CD4-positive, alpha-beta T cell treated with Interleukin-4 for 1 hour (primary cell): ENCODE measurements around the gene GFY.

Source experiments
- DNase-seq, 2 donors: peaks; one replicate each; pipeline ENCODE4 v3.0.0-alpha.2; 2020 to 2022

The GFY gene, protein sequence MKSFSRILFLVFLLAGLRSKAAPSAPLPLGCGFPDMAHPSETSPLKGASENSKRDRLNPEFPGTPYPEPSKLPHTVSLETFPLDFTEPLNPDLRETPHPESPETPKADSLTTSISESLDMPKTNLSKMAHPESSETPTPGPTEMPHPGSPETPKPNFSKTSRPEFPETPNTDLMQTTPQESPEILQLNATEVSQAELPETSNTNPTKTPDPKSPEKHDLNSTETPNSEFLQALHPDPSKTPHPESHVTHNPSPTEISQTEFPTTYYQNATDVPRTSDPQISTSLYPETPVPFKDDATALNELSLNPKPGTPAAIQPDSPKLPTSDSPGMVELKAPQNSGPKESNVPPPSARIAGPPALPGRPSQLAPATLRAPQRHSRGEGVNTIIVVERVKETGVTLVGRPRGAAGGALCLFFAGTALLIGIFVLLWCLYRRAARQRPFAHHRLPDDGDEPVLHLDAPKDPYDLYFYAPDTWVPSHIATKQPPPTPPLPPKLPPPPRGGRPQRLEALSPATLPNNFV

DNA sequence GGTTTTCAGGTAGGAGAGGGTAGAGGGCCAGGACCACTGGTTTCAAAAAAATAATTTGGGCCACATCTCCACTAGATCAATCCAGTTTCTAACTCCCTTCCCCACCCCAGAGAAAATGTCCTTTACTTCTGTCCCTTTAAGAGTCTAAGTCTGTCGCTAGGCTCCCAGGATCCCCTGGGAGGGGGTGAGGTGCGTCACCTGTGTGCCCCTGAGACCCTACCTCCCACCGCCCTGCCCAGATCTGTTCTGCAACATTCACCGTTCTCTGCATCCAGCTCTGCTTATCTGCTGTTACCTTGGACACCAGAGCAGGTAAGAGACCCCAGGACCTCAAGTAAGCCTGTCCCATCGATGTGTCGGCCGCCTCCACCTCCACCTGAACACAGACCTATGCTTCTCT, at the start of gene GFY:
TSS of gene GFY (plus strand) at position 211 of the 400 bp plus-strand sequence. CDS start 1,043 bp downstream, outside the sequence.
- DNase-seq, result no peak

DNA sequence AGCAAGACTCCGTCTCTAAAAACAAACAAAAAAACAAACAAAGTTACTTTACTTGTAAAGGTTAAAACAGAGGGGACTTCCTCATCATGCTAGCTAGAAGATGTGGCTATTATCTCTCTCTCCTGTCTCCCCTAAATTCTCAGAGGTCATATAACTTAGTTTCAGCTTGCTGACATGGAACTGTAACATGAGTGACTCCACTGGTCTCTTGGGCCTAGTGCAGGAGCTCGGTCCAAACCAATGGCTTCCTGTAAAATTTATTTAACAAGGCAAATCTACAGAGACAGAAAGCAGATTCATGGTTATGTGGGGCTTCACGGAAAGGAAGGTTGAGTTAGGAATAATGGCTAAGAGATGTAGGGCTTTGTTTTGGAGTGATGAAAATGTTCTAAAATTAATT, 46.7 kb upstream of the GFY start:
- DNase-seq, result no peak

DNA sequence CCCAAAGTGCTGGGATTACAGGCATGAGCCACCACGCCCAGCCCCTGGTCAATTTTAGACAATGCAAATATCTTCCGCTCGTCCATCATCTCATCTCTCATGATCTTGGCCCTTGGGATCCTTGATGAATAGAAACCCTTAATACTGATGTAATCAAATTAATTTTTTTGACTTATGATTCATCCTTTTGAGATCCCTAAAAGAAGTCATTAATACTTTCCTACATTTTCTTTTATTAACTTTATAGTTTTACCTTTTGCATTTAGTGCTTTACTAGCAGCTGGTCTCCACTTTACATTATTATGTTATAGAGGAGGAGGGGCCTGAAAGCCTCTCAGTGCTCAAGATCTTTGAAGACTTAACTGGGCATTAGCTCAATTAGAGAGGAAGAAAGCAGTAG, 44.8 kb upstream of the GFY start:
- no peak for DNase-seq

DNA sequence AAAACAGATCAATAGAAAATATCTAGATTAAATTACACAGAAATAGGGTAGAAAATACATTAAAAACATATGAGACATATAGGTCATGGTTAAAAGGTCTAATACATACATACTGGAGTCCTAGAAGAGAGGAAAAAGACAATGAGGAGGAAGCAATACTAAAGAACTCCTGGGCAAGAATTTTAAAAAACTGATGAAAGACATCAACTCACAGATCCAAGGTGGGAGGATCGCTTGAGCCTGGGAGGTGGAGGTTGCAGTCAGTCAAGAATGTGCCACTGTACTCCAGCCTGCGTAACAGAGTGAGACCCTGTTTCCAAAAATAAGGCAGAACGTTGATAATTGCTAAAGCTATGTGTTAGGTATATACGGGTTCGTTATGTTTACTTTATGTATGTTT, 42.5 kb upstream of the GFY start:
- no peak for DNase-seq

DNA sequence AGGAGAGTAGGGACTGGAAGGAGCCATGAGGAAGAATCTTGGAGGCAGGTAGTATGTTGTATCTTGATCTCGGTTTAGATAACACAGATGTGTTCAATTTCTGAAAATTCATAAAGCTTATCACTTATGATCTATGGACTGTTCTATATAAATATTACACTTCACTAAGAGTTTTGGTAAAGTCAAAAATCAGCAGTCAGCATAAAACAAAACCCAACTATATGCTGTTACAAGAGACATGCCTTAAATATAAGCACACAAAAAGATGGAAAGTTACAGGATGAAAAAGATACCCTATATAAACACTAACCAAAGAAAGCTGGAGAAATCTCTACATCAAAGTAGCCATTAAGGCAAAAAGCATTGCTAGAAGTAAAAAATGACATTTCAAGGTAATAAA, 41.6 kb upstream of the GFY start:
- no peak for DNase-seq

DNA sequence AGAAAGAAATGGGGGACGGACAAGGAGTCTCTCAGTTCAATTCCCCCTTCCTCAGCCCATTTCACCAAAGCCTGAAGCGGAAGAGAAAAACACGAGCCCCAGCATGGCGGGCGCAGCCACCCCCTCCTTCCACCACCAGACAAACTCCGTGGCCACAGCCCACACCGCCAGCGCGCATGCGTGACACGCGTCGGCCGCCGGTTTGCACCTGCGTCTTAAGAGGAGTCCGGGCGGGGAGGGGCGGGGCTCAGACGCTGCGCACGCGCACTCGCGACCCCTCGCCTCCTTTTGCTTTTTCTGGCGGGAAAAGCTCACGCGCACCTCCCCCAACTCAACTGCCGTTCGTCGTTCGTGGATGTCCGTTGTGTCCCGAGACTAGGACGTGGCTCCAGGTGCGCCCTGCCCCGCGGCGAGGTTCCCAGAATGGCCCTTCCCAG, 37.2 kb upstream of the GFY start, which contains the start of gene KASH5:
TSS of gene KASH5 (plus strand) at position 314 of the 437 bp plus-strand sequence. CDS start 2,635 bp downstream, outside the sequence.
- DNase-seq, result peak; percentile 91 to 92

DNA sequence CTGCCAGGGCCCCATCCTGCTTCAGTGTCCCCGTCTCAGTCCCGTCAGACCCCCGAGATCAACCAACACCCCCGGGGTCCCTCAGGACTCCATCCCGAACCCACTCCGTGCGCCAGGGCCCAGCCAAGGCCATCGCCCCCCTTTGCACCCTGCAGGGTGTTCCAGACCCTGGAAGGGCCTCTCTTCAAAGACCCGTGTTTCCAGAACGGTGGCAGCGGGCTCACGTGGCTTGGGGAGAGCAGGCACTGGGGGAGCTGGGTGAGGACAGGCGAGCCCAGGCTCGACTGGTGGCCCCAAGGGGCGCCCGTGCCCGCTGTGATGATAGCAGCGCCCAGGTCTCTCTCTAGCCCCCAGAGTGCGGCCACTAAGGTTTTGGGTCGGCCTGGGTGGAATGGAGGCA, 35.8 kb upstream of the GFY start:
- DNase-seq, result no peak

DNA sequence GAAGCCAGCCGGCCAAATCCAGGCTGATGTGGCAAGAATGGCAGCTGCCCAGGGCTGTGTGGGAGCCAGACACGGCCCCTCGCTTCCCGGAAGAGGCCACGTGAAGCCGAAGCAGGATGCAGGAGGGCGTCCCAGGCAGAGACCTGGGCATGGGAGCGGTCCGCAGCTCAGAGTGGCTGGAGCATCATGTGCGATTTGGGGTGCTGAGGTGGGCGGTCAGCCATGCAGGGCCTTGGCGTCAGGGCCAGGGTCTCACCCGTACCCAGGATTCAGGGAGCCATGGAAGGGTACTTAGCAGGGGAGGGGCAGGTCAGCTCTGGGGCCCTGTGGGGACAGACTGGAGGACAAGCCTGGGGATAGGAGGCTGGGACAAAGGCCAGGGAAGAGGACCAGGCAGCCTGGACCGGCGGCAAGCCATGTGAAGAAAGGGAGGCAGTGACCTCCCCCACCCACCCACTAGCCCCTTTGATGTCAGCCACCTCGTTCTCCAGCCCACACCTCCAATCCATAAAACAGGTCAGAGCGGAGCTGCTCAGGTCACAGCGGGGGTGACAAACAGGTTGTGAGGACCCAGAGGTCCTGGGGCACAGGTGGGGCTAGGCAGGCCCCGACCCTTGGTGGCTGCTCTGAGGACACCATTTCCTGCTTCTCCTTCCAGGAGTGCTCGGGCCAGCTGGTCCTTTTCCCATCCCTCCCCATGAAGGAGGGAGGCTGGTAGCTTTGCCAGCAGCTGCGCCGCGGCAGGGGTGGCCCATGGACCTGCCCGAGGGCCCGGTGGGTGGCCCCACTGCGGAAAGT, 34.9 kb upstream of the GFY start:
- no peak for DNase-seq

DNA sequence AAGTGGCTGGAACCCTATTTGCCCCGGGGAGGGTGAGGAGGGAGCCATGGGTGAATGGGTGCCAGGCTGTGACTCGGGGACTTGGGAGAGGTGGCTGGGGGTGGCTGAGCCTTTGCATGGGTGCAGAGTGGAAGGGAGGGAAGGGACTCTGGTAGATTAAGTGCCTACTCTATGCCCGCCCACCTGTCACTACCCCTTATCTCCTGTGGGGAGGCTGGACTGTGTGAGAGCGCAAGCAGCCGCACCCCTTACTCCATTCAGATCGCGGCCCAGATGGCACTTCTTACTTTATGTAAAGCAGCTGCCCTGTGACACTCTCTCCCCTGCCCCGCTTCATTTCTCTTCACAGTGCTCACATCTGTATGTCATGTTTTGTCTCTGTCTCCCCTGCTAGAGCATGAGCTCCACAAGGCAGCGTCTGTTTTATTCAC, 34.2 kb upstream of the GFY start:
- peak in 1 of 2 donors; percentile 55 for DNase-seq

DNA sequence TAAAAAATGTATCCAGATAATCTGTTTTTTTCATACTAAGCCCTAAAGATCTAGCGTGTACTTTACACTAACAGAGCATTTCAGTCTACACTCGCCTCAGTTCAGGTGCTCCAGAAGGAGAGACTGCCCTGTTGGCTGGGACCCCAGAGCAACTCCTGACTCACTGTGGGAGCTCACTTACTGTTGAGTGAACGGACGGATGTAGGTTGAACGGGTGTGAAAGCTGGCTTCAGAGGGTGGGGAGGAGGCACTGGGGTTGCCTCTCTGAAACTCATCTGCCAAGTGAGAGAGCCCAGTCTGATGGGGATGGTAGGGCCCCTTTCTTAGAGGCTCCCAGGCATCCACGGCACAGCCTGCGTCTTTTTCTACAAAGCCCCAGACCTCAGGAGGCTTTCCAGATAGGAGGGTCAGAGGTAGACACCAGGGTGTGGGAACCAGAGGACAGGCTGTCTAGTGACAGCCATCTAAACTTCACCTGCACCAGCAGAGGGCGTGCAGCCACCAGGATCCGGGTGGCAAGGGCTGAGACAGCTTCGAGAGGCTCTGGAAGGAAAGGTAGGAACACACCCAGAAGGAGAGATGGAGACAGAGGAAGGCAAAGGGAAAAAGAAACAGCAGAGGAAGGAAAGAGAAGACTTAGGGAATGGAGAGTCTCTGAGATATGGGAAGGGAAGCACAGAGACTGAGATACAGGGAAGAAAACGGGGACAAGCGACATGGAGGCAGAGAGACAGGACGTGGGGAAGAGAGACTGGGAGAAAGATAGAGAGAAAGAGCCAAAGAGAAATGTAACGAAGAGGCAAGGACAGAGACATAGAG, 33.4 kb upstream of the GFY start:
- DNase-seq, result peak; percentile 82 to 85

DNA sequence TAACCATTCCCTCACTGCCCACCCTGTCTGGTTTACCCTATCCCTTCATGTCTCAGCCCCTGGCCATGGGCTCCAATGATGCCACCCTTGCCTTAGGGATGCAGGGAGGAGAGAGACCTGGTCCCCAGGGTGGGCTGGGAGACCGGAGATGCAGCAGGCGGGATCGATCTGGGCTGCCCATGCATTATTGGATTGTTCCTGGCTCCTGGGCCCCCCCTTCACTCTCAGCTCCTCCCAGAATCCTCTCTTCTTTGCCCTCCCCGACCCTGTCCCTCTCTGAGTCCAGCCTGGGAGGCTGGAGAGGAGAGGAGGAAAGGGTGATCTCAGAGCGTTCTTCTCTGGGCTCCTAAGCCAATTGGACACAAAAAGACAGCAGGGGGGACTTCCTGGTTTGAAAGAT, 31.3 kb upstream of the GFY start:
- no peak for DNase-seq

DNA sequence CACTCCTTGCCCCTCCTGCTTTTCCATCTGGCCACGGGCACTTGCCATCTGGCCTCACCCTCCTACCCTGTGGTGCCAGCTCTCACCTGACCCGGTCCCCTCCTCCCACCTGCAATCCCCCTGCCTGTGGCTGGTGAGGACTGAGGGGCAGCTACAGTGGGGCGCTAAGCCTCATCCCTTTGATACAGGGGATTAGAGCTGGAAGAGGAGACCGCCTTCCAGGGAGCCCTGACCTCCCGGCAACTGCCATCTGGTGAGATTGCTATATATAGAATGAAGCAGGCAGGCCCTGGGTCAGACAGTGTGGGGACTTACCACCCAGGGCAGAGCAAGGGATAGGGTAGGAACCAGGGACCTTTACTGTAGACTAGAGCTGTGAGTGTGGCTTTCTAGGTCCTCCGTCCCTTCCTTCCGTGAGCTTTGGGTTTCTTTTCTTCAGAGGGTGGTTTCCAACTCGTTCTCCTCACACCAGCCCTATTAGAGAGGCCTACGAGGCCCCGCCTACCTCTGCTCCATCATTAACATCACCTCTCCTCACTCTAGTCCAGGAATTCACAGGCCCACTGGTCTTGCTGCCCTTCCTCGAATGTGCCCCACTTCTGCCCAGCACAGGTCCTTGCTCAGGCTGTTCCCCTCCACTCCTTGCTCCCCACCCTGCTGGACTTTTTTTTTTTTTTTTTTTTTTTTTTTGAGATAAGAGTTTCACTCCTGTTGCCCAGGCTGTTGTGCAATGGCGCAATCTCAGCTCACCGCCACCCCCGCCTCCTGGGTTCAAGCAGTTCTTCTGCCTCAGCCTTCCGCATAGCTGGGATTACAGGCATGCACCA, 29.4 kb upstream of the GFY start:
- no peak for DNase-seq

DNA sequence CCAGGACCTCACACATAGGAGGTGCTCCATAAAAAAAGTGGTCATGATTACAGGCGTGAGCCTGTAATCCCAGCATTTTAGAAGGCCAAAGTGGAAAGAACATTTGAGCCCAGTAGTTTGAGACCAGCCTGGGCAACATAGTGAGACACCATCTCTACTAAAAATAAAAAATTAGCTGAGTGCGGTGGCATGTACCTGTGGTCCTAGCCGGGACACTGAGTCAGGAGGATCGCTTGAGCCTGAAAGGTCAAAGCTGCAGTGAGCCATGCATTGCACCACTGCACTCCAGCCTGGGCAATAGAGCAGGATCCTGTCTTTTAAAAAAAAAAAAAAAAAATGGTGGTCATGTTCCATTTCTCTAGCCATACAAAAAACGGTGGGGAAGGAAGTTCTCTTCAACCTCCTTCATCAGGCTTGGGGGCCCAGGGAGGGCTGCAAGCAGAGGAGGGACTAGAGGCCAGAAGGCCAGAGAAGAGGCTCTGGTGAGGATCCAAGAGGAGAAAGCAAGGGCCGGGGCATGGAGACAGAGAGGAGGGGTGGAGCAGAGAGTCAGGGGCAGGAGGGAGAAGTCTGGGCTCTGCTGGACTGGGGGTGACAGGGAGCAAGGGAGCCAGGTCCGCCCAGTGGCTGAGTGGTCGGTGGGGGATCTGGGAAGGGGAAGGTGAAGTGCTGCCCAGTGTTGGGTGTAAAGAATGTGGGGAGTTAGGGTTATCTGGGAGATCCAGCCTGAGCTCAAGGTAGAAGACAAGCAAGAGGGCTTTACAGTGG, 28.3 kb upstream of the GFY start:
- no peak for DNase-seq

DNA sequence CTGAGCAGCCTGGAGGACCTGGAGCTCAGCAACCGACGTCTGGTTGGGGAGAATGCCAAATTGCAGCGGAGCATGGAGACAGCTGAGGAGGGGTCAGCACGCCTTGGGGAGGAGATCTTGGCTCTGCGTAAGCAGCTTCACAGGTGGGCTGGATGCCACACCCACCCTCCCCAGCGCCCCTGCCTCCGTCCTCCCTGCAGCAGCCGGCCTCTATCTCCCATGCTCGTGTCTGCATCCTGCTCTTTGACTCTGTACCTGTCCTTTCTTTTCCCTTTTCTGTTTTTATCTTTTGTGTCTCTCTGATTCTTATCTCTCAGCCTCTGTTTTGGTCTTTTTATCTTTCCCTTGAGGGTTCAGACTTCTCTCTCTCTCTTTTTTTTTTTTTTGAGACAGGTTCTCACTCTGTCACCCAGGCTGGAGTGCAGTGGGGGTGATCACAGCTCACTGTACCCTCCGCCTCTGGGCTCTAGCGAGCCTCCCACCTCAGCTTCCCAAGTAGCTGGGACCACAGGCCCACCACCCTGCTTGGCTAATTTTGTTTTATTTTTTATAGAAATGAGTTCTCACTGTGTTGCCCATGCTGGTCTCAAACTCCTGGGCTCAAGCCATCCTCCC, 27.1 kb upstream of the GFY start:
- DNase-seq, result no peak

DNA sequence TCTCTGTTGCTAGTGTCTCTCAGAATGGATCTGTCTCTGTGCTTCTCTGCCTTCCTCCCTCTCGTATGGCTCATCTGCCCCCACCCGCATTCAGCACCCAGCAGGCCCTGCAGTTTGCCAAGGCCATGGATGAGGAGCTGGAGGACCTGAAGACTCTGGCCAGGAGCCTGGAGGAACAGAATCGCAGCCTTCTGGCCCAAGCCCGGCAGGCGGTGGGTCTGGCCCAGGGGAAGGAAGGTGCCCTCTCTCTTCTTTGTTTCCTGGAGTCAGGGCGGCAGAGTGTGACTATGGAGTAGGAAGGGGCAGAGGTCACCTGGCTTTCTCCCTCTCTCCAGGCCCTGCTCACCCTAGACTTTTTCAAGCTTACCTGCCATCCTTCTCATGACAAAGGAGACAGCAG, 26.3 kb upstream of the GFY start:
- DNase-seq, result no peak

DNA sequence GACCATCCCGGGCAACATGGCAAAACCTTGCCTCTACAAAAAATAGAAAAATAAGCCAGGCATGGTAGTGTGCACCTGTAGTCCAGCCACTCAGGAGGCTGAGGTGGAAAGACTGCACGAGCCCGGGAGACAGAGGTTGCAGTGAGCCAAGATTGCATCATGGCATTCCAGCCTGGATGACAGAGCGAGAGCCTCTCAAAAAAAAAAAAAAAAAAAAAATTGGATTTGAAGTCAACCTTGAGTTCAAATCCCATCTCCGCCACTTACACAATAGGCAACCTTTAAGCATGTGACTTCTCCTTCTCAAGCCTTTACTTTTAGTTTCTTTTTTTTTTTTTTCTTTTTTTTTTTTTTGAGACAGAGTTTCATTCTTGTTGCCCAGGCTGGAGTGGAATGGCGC, 25.2 kb upstream of the GFY start:
- DNase-seq, result no peak

DNA sequence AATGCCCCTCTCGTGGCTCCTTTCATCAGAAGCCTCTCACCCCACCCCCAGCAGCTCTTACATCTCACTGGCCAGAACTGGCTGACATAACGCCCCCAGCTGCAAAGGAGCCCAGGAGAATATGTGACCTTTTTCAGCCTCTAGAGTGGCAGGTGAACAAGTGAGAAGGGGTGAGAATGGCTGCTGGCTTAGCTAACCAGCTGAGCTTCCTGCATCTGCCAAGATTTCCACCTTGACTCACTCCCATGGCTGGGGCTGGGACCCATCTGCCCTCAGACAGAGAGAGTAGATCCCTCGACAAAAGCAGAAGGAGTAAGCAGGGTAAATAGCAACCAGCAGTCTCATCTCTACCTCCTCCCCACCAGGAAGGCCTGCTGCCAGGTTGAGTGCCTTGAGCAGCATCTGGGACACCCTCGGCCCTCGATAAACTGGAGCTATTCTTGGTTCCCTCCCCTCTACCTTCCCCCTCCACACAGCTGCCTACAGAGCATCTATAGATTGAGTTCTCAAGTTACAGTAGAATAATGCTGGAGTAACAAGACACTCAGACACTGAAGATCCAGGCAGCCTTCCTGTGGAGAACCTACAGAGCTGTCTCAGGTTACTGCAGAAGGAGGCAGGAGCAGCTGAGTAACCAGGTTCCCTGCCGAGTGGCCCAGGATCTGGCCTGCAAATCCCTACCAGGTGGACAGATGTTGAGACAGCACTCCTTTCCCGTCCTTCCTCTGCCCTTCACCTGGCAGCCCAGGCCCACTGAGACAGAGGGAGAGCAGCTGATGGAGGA, 21.6 kb upstream of the GFY start:
- DNase-seq, result peak in 1 of 2 donors; percentile 41

DNA sequence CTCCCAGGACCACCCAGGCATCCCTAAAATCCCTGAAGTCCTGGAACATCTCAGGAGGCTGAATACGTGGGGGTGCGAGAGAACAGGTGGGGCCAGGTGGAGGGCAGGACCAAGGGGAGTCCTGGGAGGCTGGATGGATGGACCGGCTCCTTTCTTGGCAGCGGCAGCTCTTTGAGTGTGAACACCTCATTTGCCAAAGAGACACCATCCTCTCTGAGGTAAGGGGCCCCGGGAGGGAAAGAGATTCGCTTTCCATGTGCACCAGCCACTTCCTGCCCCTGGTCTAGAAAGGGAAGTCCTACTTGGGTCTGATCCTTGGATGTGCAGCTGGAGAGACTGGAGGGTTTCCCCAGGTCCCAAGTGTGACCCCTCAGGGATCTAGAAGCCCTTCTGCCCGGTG, 18.1 kb upstream of the GFY start:
- no peak for DNase-seq

DNA sequence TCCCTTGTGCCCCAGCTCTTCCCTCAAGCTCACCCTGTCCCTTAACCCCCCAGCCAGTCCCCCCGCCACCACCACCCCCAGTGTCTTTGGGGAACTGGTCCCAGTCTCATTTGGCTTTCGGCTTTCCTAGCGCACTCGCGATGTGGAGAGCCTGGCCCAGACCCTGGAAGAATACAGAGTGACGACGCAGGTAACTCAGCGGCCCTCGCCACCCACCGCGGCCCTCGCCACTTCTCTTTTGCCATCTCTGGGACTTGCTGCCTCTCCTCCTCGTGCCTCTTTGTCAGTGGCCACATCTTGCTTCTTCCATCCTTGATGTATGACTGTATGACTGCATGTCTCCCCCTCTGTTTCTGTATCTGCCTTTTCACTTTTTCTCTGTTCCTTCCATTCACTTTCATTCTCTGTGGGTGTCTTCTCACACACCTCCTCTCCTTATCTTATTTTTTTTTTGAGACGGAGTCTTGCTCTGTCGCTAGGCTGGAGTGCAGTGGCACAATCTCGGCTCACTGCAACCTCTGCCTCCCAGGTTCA, 17.6 kb upstream of the GFY start:
- no peak for DNase-seq
